Endothelial cell of umbilical vein (primary cell): Measurements from ENCODE around the gene FAM209B. TPM values are rescaled to one million over a fixed set of nuclear protein-coding genes. Genes with fewer than 3 reads are reported as not detected.

Source experiments
- BruUV-seq: library from RNA; stranded (reverse); fragments of 400-500 nt; replicated peaks from 2 replicates; lab custom pipeline; 2021; lab: Mats Ljungman, UMichigan
- CTCF ChIA-PET: fragments of 300-600, 350-600 bp; sonication (Branson Sonifier 250); formaldehyde crosslinking; loops from one replicate; lab custom pipeline; 2021; ENCODE audit warnings: antibody characterized with exemption, inconsistent platforms; lab: Charles Lee
- POLR2A ChIA-PET: fragments of 300-600, 350-600 bp; sonication (Branson Sonifier 250); formaldehyde crosslinking; loops from one replicate; lab custom pipeline; 2021; ENCODE audit warnings: antibody characterized with exemption, inconsistent platforms; lab: Charles Lee
- DNase-seq: peaks from one replicate; pipeline ENCODE4 v3.0.0-alpha.2; 2011; ENCODE audit warnings: low read depth, low spot score
- FAIRE-seq: peaks from 2 replicates; lab custom pipeline; 2011; peaks lifted over from hg19 to GRCh38; lab: Jason Lieb, UNC
- H2AFZ ChIP-seq: 2 replicates; pipeline ENCODE4 v1.6.0; 2012; ENCODE audit warnings: low read depth, low read length, control low read depth, inconsistent platforms
- H3K27ac ChIP-seq: 2 replicates; pipeline ENCODE4 v1.5.1; 2011; ENCODE audit warnings: low read depth, mild to moderate bottlenecking, control low read depth, low read length, moderate library complexity; ENCODE audit not compliant: insufficient read depth
- H3K27me3 ChIP-seq, 2 experiments: 2 replicates each; pipeline versions ENCODE4 v1.6.0 to v1.6.1; 2011; ENCODE audit warnings: low read length in 2 of 2, mixed read lengths in 1 of 2; ENCODE audit not compliant: control insufficient read depth in 2 of 2, insufficient read depth in 2 of 2
- H3K36me3 ChIP-seq, 2 experiments: 2 replicates in 1 of 2; 3 replicates in 1 of 2; pipeline ENCODE4 v1.5.1; 2011; ENCODE audit warnings: low read length in 2 of 2, mild to moderate bottlenecking in 1 of 2, moderate library complexity in 1 of 2; ENCODE audit not compliant: control insufficient read depth in 2 of 2, insufficient read depth in 2 of 2; ENCODE audit errors: extremely low read depth in 1 of 2
- H3K4me1 ChIP-seq: 3 replicates; pipeline ENCODE4 v1.5.1; 2011; ENCODE audit warnings: mild to moderate bottlenecking, low read length; ENCODE audit not compliant: control insufficient read depth, insufficient read depth; ENCODE audit errors: extremely low read depth
- H3K4me2 ChIP-seq: 2 replicates; pipeline ENCODE4 v1.6.1; 2011; ENCODE audit warnings: low read length, control low read depth, mixed read lengths; ENCODE audit not compliant: insufficient read depth
- H3K4me3 ChIP-seq, 3 experiments: fragments of 200-600 bp in 1 of 3; sonication (generic), shearing (Covaris generic) in 1 of 3; replicated peaks in 1 of 3; 2 replicates each; pipeline ENCODE4 v1.5.1; 2011 to 2016; ENCODE audit warnings: control low read depth in 3 of 3, low read length in 3 of 3, mild to moderate bottlenecking in 2 of 3, inconsistent platforms in 1 of 3, low read depth in 1 of 3, moderate library complexity in 1 of 3; ENCODE audit not compliant: insufficient read depth in 1 of 3
- H3K79me2 ChIP-seq: 2 replicates; pipeline ENCODE4 v1.6.0; 2012; ENCODE audit warnings: low read length, inconsistent platforms; ENCODE audit not compliant: control insufficient read depth, insufficient read depth
- H3K9ac ChIP-seq: replicated peaks from 2 replicates; pipeline ENCODE3; 2011; ENCODE audit warnings: low read length, control low read depth; ENCODE audit not compliant: insufficient read depth; ENCODE audit errors: extremely low read depth
- H3K9me1 ChIP-seq: replicated peaks from 3 replicates; pipeline ENCODE4 v1.6.0; 2011; ENCODE audit warnings: mild to moderate bottlenecking, low read length; ENCODE audit not compliant: control insufficient read depth, insufficient read depth; ENCODE audit errors: extremely low read depth
- H3K9me3 ChIP-seq: replicated peaks from 2 replicates; pipeline ENCODE4 v1.5.1; 2012; ENCODE audit warnings: low read length, inconsistent platforms; ENCODE audit not compliant: control insufficient read depth, insufficient read depth
- H4K20me1 ChIP-seq: replicated peaks from 2 replicates; pipeline ENCODE3; 2011; ENCODE audit warnings: mild to moderate bottlenecking, low read length; ENCODE audit not compliant: control insufficient read depth, insufficient read depth; ENCODE audit errors: extremely low read depth
- CTCF ChIP-seq, 2 donors: IDR thresholded peaks; 1 replicate in 1 of 2; 2 replicates in 1 of 2; pipeline ENCODE4 v1.5.1; 2011; ENCODE audit warnings: low read length in 2 of 2, mild to moderate bottlenecking in 2 of 2, moderate library complexity in 2 of 2, control low read depth in 1 of 2, inconsistent platforms in 1 of 2, low read depth in 1 of 2; ENCODE audit not compliant: insufficient read depth in 1 of 2; ENCODE audit errors: extremely low read depth in 1 of 2
- EZH2 ChIP-seq: IDR thresholded peaks from 2 replicates; pipeline ENCODE4 v1.6.1; 2012; ENCODE audit warnings: borderline replicate concordance, low read depth, mild to moderate bottlenecking, moderate library complexity, low read length, inconsistent platforms; ENCODE audit not compliant: severe bottlenecking
- FOS ChIP-seq: IDR thresholded peaks from 2 replicates; pipeline ENCODE4 v1.6.1; 2011; ENCODE audit warnings: mild to moderate bottlenecking, low read length, moderate library complexity, borderline replicate concordance; ENCODE audit not compliant: insufficient read depth
- GATA2 ChIP-seq: IDR thresholded peaks from 2 replicates; pipeline ENCODE4 v1.7.0; 2011; ENCODE audit warnings: low read depth, mild to moderate bottlenecking, moderate library complexity, mixed read lengths, low read length; ENCODE audit not compliant: insufficient read length, insufficient read depth
- JUN ChIP-seq: IDR thresholded peaks from 2 replicates; pipeline ENCODE4 v1.6.1; 2011; ENCODE audit warnings: borderline replicate concordance, low read depth; ENCODE audit not compliant: insufficient read length, insufficient read depth
- MAX ChIP-seq: IDR thresholded peaks from 2 replicates; pipeline ENCODE4 v1.6.1; 2011; ENCODE audit not compliant: insufficient read depth, insufficient read length
- MYC ChIP-seq: IDR thresholded peaks from one replicate; pipeline ENCODE4 v1.6.1; 2011; ENCODE audit warnings: mild to moderate bottlenecking, low read depth, low read length
- POLR2A ChIP-seq: IDR thresholded peaks from 2 replicates; pipeline ENCODE4 v1.6.1; 2012; ENCODE audit warnings: low read depth, mild to moderate bottlenecking, control low read depth, low read length
- POLR2AphosphoS5 ChIP-seq: IDR thresholded peaks from 2 replicates; pipeline ENCODE4 v1.6.1; 2012; ENCODE audit warnings: low read depth, mild to moderate bottlenecking, control low read depth, low read length, moderate library complexity; ENCODE audit not compliant: insufficient read depth
- dilution Hi-C: fragments of 300-500 bp; cut with MboI; formaldehyde crosslinking; loops from one replicate; pipeline ENCODE4 v1.15.0; 2019; ENCODE audit warnings: low sequenced_read_pairs; ENCODE audit not compliant: extremely low pct_ligation_motif_present
- intact Hi-C: fragments of 100-400 bp; cut with micrococcal nuclease; formaldehyde crosslinking; loops from one replicate; pipeline ENCODE4 v1.10.0; 2022
- polyA plus RNA-seq, 4 experiments: library from polyadenylated mRNA; depleted of rRNA in 3 of 4; stranded (reverse) in 3 of 4; unstranded in 1 of 4; fragments of >200 nt; gene quantifications; 2 replicates each; pipeline versions ENCODE4 v1.2.1 to v1.2.3, GENCODE V29; 2011 to 2012; ENCODE audit warnings: missing spikeins in 1 of 4
- total RNA-seq: library from RNA; stranded (reverse); gene quantifications from 2 replicates; pipeline ENCODE4 v1.2.3, GENCODE V29; 2021

The FAM209B gene
- total and polyA plus RNA-seq, 2 donors (not counting 3 experiments of a cell fraction or from before 2014, with no cell fraction given) = 0.22 TPM; not detected in 1

GRCh38 chr20:56551571-56551970 lies 18.5 kb downstream of the FAM209B start:
- H3K4me3 ChIP-seq = no peak overlapping the region
- no TSS peak for BruUV-seq
- H4K20me1 ChIP-seq = no peaks in the 10 kb centered on the region
- H3K9ac ChIP-seq = no peak overlapping the region
- no peak overlapping the region for H3K4me2 ChIP-seq
- no peak for DNase-seq
- no peak overlapping the region for H2AFZ ChIP-seq
- H3K9me3 ChIP-seq = no peaks in the 10 kb centered on the region
- no peaks in the 10 kb centered on the region for H3K36me3 ChIP-seq
- dilution Hi-C loops (no loop called here), intact Hi-C loops (loop anchor here (2.0 to 10.0 kb wide), 3 partner anchors 76 to 943 kb away; partner anchors contain the start of gene TFAP2C)
- FAIRE-seq = no peak
- ChIA-PET CTCF (interaction anchor here (0.9 to 4.8 kb wide), 10 partner anchors 11 to 794 kb away, joined by 3 to 96 read pairs (median 6); no protein-coding TSS in a partner anchor), POLR2A (no interaction called here)
- no peaks in the 10 kb centered on the region for H3K27me3 ChIP-seq
- H3K79me2 ChIP-seq = no peaks in the 10 kb centered on the region
- peaks cover 5% of the 10 kb centered on the region for H3K4me1 ChIP-seq
- H3K27ac ChIP-seq = no peak overlapping the region
- H3K9me1 ChIP-seq = no peaks in the 10 kb centered on the region
- TF ChIP-seq CTCF (IDR thresholded peaks at IDR 0.05; ENCODE audit: extremely low read depth in 1 of 2, insufficient read depth in 1 of 2, low read depth in 1 of 2, low read length in 2 of 2) (no peak), GATA2 (no peak), POLR2AphosphoS5 (no peak), MYC (no peak), MAX (no peak), FOS (no peak), EZH2 (no peak), JUN (no peak), POLR2A (no peak)
